Mucosa of descending colon (tissue), 3 donors: Measurements from ENCODE around the gene MORN4. TPM values are rescaled to one million over a fixed set of nuclear protein-coding genes. Genes with fewer than 3 reads are reported as not detected.
A peak's percentile ranks its signal among the peaks of the same experiment; 100 is the strongest.

ENCODE experiments used
- ATAC-seq: fragments of 200-7000 bp; cut with Tn5 transposase; one replicate; pipeline ENCODE4 v1.9.1; 2020; ENCODE audit warnings: mild to moderate bottlenecking, moderate library complexity
- DNase-seq, 3 donors: peaks; one replicate each; pipeline ENCODE4 v3.0.0-alpha.2; 2020
- H3K36me3 ChIP-seq: fragments of 200-600 bp; one replicate; pipeline ENCODE4 v1.8.0; 2021; ENCODE audit warnings: low read depth, mild to moderate bottlenecking
- H3K4me1 ChIP-seq: fragments of 200-600 bp; one replicate; pipeline ENCODE4 v1.8.0; 2021; ENCODE audit warnings: low read depth, mild to moderate bottlenecking
- H3K4me3 ChIP-seq: fragments of 200-600 bp; one replicate; pipeline ENCODE4 v1.8.0; 2021; ENCODE audit warnings: mild to moderate bottlenecking
- H3K9me3 ChIP-seq: fragments of 200-600 bp; one replicate; pipeline ENCODE4 v1.8.0; 2021; ENCODE audit warnings: mild to moderate bottlenecking
- CTCF ChIP-seq: fragments of 200-600 bp; IDR thresholded peaks from one replicate; pipeline ENCODE4 v1.8.0; 2022; ENCODE audit warnings: antibody characterized with exemption, mild to moderate bottlenecking
- intact Hi-C, 2 donors: fragments of 100-400 bp; cut with DNase I in 1 of 2; cut with micrococcal nuclease in 1 of 2; formaldehyde crosslinking; loops; one replicate each; pipeline versions ENCODE4 v1.11.0 to v1.11.1; 2022; cut with DNase I, micrococcal nuclease
- total RNA-seq, 3 donors: library from RNA; stranded (reverse); fragmentation: NEBNext Ultra II Directional in 2 of 3; extraction: Animal tissue kit (Norgen Biotek cat#: 25700) in 2 of 3; gene quantifications; one replicate each; pipeline versions ENCODE4 v1.2.1 to v1.2.4, GENCODE V29; 2021 to 2023
- donor health status: DM: no; HTN: no; CAD: no; lungs with moderate emphysema.
- donor health status: DM: no; HTN: no; CAD: no.
- donor health status: DM: no; HTN: yes; CAD: no.

MORN4 gene
- total RNA-seq, 3 donors from 2014 or later = 1.9 to 2.7 (median 2.6) TPM

GRCh38 chr10:97584798-97585438 lies 48.4 kb downstream of the MORN4 start:
- TF ChIP-seq CTCF = no peak
- no peak overlapping the region for H3K4me3 ChIP-seq
- H3K9me3 ChIP-seq = no peaks in the 10 kb centered on the region
- no peak for DNase-seq
- H3K36me3 ChIP-seq = no peaks in the 10 kb centered on the region
- intact Hi-C loops = no loop called here
- no peaks in the 10 kb centered on the region for H3K4me1 ChIP-seq
- no peak for ATAC-seq

- TF ChIP-seq CTCF = no peak
- Histone ChIP-seq H3K4me3 (no peak within 1 kb of the TSS), H3K4me1 (no peaks in the 10 kb centered on the region), H3K36me3 (no peaks in the 10 kb centered on the region), H3K9me3 (no peaks in the 10 kb centered on the region)
- DNase-seq (peak; percentile 13 to 70 (median 32)), ATAC-seq (peak; percentile 87)
- intact Hi-C loops = no loop called here
Observed at GRCh38 chr10:97584060-97584797, 49.1 kb downstream of the MORN4 start, which contains the start of gene HOGA1. HOGA1 (plus strand) TSS chr10:97584389; CDS start chr10:97584704, 315 bp downstream.

GRCh38 chr10:97583476-97583875 lies 49.8 kb downstream of the MORN4 start:
- H3K4me3 ChIP-seq = no peak overlapping the region
- H3K4me1 ChIP-seq = no peaks in the 10 kb centered on the region
- H3K9me3 ChIP-seq = no peaks in the 10 kb centered on the region
- DNase-seq = no peak
- no peak for ATAC-seq
- no peaks in the 10 kb centered on the region for H3K36me3 ChIP-seq
- no peak for TF ChIP-seq CTCF
- intact Hi-C loops = no loop called here

- DNase-seq (no peak), ATAC-seq (no peak)
- no peak overlapping the region for H3K4me3 ChIP-seq
- H3K4me1 ChIP-seq = no peaks in the 10 kb centered on the region
- TF ChIP-seq CTCF = no peak
- no peaks in the 10 kb centered on the region for H3K36me3 ChIP-seq
- intact Hi-C loops = no loop called here
- H3K9me3 ChIP-seq = no peaks in the 10 kb centered on the region
Observed at GRCh38 chr10:97582169-97582568, 51.1 kb downstream of the MORN4 start.

- TF ChIP-seq CTCF = no peak
- no peak for ATAC-seq
- DNase-seq = no peak
- no peaks in the 10 kb centered on the region for H3K9me3 ChIP-seq
- H3K36me3 ChIP-seq = no peaks in the 10 kb centered on the region
- no peak overlapping the region for H3K4me3 ChIP-seq
- intact Hi-C loops = no loop called here
- no peaks in the 10 kb centered on the region for H3K4me1 ChIP-seq
Observed at GRCh38 chr10:97580421-97581367, 52.6 kb downstream of the MORN4 start.
